GM21576 (cell line): ENCODE measurements around the gene ITSN1.

Experiments used
- ATAC-seq: cut with Tn5 transposase; IDR thresholded peaks from one replicate; pipeline ENCODE4 v1.9.1; 2021; ENCODE audit warnings: mild to moderate bottlenecking, moderate library complexity; ENCODE audit not compliant: unreplicated experiment

ITSN1 gene

GRCh38 chr21:33945652-33946270, 303.5 kb downstream of the ITSN1 start:
- no peak for ATAC-seq

DNA sequence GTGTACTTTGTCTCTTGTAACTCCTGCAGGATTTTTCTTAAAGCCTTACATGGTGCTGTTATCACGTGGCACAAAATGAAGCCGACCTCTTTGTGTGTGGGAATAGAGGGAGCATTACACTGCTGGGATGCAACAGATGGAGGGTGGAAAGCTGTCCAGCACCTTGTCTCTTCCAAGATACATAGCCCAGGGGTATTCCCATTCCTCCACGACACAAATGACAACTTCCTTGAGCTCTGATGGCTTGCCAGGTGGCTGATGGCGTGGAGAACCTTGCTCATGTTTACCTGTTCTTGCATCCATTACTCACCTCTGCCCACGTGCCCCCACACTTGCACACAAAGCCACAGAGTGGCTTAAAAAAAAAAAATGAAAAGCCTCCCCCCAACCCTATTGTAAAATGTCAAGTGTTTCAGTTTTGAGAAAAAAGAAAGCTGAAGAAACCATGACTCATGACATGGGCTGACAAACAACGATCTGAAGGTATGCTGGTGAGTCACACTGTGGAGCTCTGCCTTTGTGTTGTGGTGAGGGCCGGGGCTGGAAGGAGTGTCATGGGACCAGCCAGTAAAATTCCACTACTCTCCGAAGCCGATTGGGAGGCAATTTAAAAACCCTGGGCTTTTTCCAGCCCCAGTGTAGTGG, 305.3 kb downstream of the ITSN1 start:
- ATAC-seq = peak; percentile 48

DNA sequence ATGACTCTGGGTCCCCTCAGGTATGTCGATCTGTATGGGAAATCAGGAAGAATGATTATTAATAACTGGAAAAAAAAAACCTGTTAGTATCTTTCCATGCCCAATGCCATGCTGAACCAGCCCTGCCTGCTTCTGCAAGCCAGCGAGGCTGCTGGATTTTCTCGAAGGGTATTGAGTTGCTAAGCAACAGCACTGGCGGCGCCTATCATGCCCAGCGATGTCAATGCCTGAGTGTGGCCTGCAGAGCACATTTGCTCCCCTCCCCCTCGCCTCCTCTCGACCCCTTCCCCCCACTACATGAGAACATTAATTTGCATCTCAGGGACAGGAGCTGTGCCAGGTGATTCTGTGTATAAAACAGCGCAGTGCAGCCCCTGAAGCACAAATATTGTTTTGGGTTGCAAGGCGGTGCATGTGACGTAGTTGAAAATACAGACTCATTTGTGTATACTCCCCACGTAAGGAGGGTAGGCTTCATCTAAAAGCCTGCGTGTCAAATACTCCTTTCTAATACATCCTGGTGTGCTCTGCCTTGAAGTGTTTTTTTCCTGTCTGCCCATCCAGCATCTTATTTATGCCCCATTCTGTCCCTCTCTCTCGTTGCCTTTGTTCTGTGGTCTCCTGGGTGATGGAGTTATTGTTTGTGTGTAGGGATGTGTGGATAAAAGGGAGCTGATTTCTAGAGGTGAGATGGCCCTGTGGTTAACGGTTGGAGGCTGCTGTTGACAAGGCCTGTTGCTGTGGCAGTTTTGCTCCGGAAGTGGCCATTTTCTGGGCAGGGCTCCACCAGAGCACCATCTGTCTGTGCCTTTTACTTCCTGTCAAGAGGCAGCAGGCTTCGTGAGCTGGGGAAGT, 306.0 kb downstream of the ITSN1 start:
- ATAC-seq = peak; percentile 47

DNA sequence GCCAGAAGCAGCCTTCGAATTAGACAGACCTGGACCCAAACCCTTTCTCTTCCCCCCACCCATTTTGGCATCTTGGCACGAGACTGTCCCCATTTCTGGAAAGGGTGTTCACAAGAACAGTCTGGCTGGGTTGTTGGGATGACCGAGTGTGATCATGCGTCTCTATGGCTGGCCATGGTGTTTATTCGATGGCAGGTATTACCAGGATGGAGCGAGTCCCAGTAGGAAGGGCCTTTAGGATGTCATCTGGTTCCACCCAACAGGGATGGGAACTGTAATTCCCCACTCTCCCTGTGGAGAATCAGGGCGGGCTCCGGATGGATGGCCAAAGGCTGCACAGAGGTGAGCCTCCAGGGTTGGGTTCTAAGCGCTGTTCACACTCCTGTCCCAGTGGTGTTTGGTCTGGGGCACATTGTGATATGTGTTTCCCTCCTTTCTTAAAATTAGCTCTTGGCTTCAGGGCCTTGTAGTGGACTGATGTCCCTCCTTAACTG, 306.7 kb downstream of the ITSN1 start:
- ATAC-seq = no peak
